Measurements from ENCODE around the gene C1orf115. TPM values are rescaled to one million over a fixed set of nuclear protein-coding genes. Genes with fewer than 3 reads are reported as not detected.

C1orf115 gene
- total RNA-seq, 1 donor, result 3.5 TPM

DNA sequence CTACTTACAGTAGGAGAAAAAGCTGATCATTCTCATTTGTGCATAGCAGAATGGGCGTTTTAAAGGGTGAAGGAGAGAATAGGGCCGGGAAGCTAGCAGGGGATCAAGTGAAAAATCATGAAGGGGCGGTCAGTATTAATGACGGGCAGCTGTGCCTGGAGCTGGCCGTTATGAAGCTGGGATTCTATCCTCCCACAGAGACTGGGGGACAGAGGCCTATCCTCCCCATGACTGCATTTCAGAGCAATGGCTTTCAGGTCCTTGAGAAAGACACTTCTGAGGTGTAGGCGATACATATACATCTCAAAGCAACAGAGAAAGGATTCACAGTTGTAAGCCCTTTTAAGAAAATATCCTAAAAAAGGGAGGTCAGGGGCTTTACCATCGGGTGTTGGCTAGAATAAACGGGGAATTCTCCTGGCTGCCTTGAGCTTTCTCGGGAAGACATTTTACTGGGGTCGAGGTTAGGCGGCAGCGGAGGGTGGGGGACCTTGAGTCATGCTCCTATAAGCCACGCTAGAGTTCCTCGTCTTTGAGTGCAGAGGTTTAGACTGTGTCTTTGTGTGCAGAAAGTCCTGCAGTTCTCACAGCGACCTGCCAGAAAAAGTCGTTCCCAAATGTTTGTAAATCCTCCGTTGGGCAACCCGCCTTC, 57.4 kb downstream of the C1orf115 start:
- no peak for TF ChIP-seq CTCF (IDR thresholded peaks at IDR 0.05; ENCODE audit: insufficient read depth, low read depth, low read length)
- peak overlapping the region; percentile 84 for H3K4me3 ChIP-seq (ENCODE audit: low read depth, low read length)
- no peak for DNase-seq (ENCODE audit: low read depth)

GRCh38 chr1:220748089-220748934, 58.1 kb downstream of the C1orf115 start, which contains the start of gene MTARC2:
Gene MTARC2, plus strand, starts transcription at chr1:220748322. Its CDS starts 210 bp downstream, at chr1:220748532.
- DNase-seq (ENCODE audit: low read depth), result peak; percentile 79
- H3K4me3 ChIP-seq (ENCODE audit: low read depth, low read length), result peak within 1 kb of the TSS; percentile 84
- no peak for TF ChIP-seq CTCF (IDR thresholded peaks at IDR 0.05; ENCODE audit: insufficient read depth, low read depth, low read length)

Other genes starting within 250 kb of the C1orf115 start
- gene MARK1, start 162.2 kb upstream of the C1orf115 start, total RNA-seq, result 0.86 and 1.6 TPM in 2 replicates
- gene MTARC2, start 58.0 kb downstream of the C1orf115 start, total RNA-seq, result 2.2 and 4.2 TPM in 2 replicates
- 1.7 and 2.3 TPM in 2 replicates for gene MTARC1, start 96.5 kb downstream of the C1orf115 start, total RNA-seq
- gene HLX, start 189.1 kb downstream of the C1orf115 start, total RNA-seq, result 8.7 and 19.9 TPM in 2 replicates

Measured in fibroblast of villous mesenchyme (primary cell).